ENCODE data around the gene ZNF436. TPM values are rescaled to one million over a fixed set of nuclear protein-coding genes. Genes with fewer than 3 reads are reported as not detected.
A peak's percentile ranks its signal among the peaks of the same experiment; 100 is the strongest.

ZNF436 gene
- polyA plus RNA-seq, 1 donor (not counting 4 experiments of a cell fraction or from before 2014, with no cell fraction given) = 12.6 TPM

DNA sequence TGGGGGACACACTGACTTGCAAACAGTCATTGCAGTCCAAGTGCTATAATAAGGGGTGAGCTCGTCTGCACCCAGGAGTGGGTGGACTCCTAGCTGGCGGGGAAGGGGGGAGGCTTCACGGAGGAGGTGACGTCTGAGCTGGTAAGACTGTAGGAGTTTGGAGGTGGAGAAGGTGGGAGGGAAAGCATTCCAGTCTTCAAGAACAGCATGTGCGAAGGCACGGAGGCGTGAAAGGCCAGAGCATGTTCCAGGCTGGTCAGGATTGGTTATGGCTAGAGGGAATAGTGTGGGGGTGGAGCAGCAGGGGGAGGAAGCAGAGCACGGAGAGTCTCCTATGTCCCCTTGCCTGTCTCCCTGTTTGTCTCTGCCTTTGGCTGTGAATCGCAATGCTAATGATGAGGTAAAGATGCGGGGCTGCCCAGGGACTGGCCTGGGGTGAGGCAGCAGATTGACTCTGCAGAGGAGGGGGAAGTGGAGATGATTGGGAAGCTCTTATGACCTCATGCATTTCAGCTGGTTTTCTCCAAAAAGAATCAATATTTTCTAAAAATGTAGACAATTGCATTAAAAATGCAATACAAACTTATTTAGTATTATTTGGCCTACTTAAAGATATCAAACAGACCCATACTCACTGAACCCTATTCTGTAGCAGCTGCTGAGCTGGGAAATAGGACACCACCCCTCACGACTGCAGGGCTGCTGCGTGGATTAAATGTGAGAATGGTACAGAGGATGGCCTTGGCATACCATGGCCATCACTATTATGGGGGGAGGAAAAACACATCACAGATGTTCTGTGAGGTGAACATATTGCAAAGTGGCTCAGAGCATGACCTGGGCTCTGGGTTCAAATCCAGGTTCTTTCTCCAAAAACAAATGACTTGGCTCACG, 2.6 kb upstream of the ZNF436 start:
- Histone ChIP-seq H3K4me2 (ENCODE audit: control insufficient read depth, extremely low read depth, insufficient read depth, low read depth, low read length) (no peak overlapping the region), H3K9me1 (ENCODE audit: control insufficient read depth, extremely low read depth, insufficient read depth, low read length) (peaks cover 3% of the 10 kb centered on the region), H3K4me3 (ENCODE audit: control insufficient read depth in 2 of 3, extremely low read depth in 1 of 3, insufficient read depth in 2 of 3, low read depth in 1 of 3, low read length in 3 of 3) (no peak overlapping the region), H3K27ac (ENCODE audit: control insufficient read depth, insufficient read depth, low read length) (no peak overlapping the region), H3K79me2 (ENCODE audit: control insufficient read depth, insufficient read depth, low read length) (peaks cover 16% of the 10 kb centered on the region), H2AFZ (ENCODE audit: control insufficient read depth, low read length) (no peak overlapping the region), H3K4me1 (ENCODE audit: control insufficient read depth, extremely low read depth, insufficient read depth, low read length) (peaks cover 26% of the 10 kb centered on the region), H3K9me3 (ENCODE audit: control insufficient read depth, low read depth, low read length) (no peaks in the 10 kb centered on the region), H4K20me1 (ENCODE audit: control insufficient read depth, extremely low read depth, insufficient read depth, low read length) (no peaks in the 10 kb centered on the region), H3K36me3 (ENCODE audit: control insufficient read depth in 2 of 2, extremely low read depth in 1 of 2, insufficient read depth in 2 of 2, low read length in 2 of 2) (peaks cover 0 to 1% of the 10 kb centered on the region in 2 experiments), H3K9ac (ENCODE audit: control insufficient read depth, extremely low read depth, insufficient read depth, low read length) (no peak overlapping the region), H3K27me3 (ENCODE audit: control insufficient read depth, extremely low read depth, insufficient read depth, low read length) (no peaks in the 10 kb centered on the region)
- TF ChIP-seq EZH2 (IDR thresholded peaks at IDR 0.05; ENCODE audit: low read length) (no peak), CTCF (optimal IDR thresholded peaks at IDR 0.05 in 1 of 3, IDR thresholded peaks at IDR 0.05 in 1 of 3, conservative IDR thresholded peaks at IDR 0.05 in 1 of 3; ENCODE audit: extremely low read depth in 1 of 3, insufficient read depth in 2 of 3, low read length in 3 of 3) (no peak)
- no peak for FAIRE-seq
- DNase-seq (ENCODE audit: low read depth, low spot score) = no peak
- dilution Hi-C loops (cut with MboI; ENCODE audit: extremely low pct_ligation_motif_present, low sequenced_read_pairs) = no loop called here

GRCh38 chr1:23370709-23371584, 1.3 kb upstream of the ZNF436 start:
- Histone ChIP-seq H3K27ac (ENCODE audit: control insufficient read depth, insufficient read depth, low read length) (peak overlapping the region; percentile 97), H3K9ac (ENCODE audit: control insufficient read depth, extremely low read depth, insufficient read depth, low read length) (peak overlapping the region; percentile 97), H2AFZ (ENCODE audit: control insufficient read depth, low read length) (no peak overlapping the region), H3K9me3 (ENCODE audit: control insufficient read depth, low read depth, low read length) (no peaks in the 10 kb centered on the region), H3K4me1 (ENCODE audit: control insufficient read depth, extremely low read depth, insufficient read depth, low read length) (peaks cover 32% of the 10 kb centered on the region), H3K27me3 (ENCODE audit: control insufficient read depth, extremely low read depth, insufficient read depth, low read length) (no peaks in the 10 kb centered on the region), H3K9me1 (ENCODE audit: control insufficient read depth, extremely low read depth, insufficient read depth, low read length) (peaks cover 3% of the 10 kb centered on the region), H4K20me1 (ENCODE audit: control insufficient read depth, extremely low read depth, insufficient read depth, low read length) (no peaks in the 10 kb centered on the region), H3K79me2 (ENCODE audit: control insufficient read depth, insufficient read depth, low read length) (peaks cover 16% of the 10 kb centered on the region), H3K36me3 (ENCODE audit: control insufficient read depth in 2 of 2, extremely low read depth in 1 of 2, insufficient read depth in 2 of 2, low read length in 2 of 2) (peaks cover 0 to 1% of the 10 kb centered on the region in 2 experiments), H3K4me3 (ENCODE audit: control insufficient read depth in 2 of 3, extremely low read depth in 1 of 3, insufficient read depth in 2 of 3, low read depth in 1 of 3, low read length in 3 of 3) (peak overlapping the region in 2 of 3 experiments; percentile 73 to 100), H3K4me2 (ENCODE audit: control insufficient read depth, extremely low read depth, insufficient read depth, low read depth, low read length) (peak overlapping the region; percentile 87)
- dilution Hi-C loops (cut with MboI; ENCODE audit: extremely low pct_ligation_motif_present, low sequenced_read_pairs) = no loop called here
- no peak for TF ChIP-seq CTCF (optimal IDR thresholded peaks at IDR 0.05 in 1 of 3, IDR thresholded peaks at IDR 0.05 in 1 of 3, conservative IDR thresholded peaks at IDR 0.05 in 1 of 3; ENCODE audit: extremely low read depth in 1 of 3, insufficient read depth in 2 of 3, low read length in 3 of 3)
- no peak for TF ChIP-seq EZH2 (IDR thresholded peaks at IDR 0.05; ENCODE audit: low read length)
- no peak for DNase-seq (ENCODE audit: low read depth, low spot score)
- FAIRE-seq = peak; percentile 46
